Measurements from ENCODE around the gene KLK11. TPM values are rescaled to one million over a fixed set of nuclear protein-coding genes. Genes with fewer than 3 reads are reported as not detected.

KLK11 gene
- total RNA-seq (2022; extraction: Qiagen RNA extraction; ENCODE audit: low read depth), result 0.21 TPM in 1 of 5 replicates, not detected in the others

GRCh38 chr19:51026554-51026831 lies at the start of gene KLK11:
Gene KLK11, minus strand, starts transcription at chr19:51026616. Its CDS starts 985 bp downstream, at chr19:51025631.

GRCh38 chr19:51064534-51065220 lies 38.3 kb upstream of the KLK11 start, which contains the start of gene KLK13:
Gene KLK13, minus strand, starts transcription at chr19:51065092. Its CDS starts 25 bp downstream, at chr19:51065067.

GRCh38 chr19:51034704-51035103 lies 8.3 kb upstream of the KLK11 start, which contains the start of gene KLK12:
Gene KLK12, minus strand, starts transcription at chr19:51035002. Its CDS starts 381 bp downstream, at chr19:51034621.

GRCh38 chr19:51019544-51019925 lies 6.9 kb downstream of the KLK11 start, which contains the start of gene KLK10:
Gene KLK10, minus strand, starts transcription at chr19:51019709. Its CDS starts 579 bp downstream, at chr19:51019130.

GRCh38 chr19:51001515-51001914 lies 24.9 kb downstream of the KLK11 start, which contains the start of gene KLK8:
Gene KLK8, minus strand, starts transcription at chr19:51001604. Its CDS starts 437 bp downstream, at chr19:51001167.

GRCh38 chr19:50983625-50984292 lies 42.7 kb downstream of the KLK11 start, which contains the start of gene KLK7:
Gene KLK7, minus strand, starts transcription at chr19:50983917. Its CDS starts 1,518 bp downstream, at chr19:50982399.

Other genes starting within 250 kb of the KLK11 start
- gene ACP4, start 236.2 kb downstream of the KLK11 start, total RNA-seq (2022; extraction: Qiagen RNA extraction; ENCODE audit: low read depth), result not detected in 5 replicates
- 0.15 TPM in 1 of 5 replicates, not detected in the others for gene KLK1, start 202.8 kb downstream of the KLK11 start, total RNA-seq (2022; extraction: Qiagen RNA extraction; ENCODE audit: low read depth)
- gene KLK15, start 193.0 kb downstream of the KLK11 start, total RNA-seq (2022; extraction: Qiagen RNA extraction; ENCODE audit: low read depth), result not detected in 5 replicates
- not detected in 5 replicates for gene KLK3, start 171.7 kb downstream of the KLK11 start, total RNA-seq (2022; extraction: Qiagen RNA extraction; ENCODE audit: low read depth)
- gene KLK2, start 153.2 kb downstream of the KLK11 start, total RNA-seq (2022; extraction: Qiagen RNA extraction; ENCODE audit: low read depth), result 0.27 TPM in 1 of 5 replicates, not detected in the others
- gene KLK4, start 115.2 kb downstream of the KLK11 start, total RNA-seq (2022; extraction: Qiagen RNA extraction; ENCODE audit: low read depth), result 0.41 TPM in 1 of 5 replicates, not detected in the others
- gene KLK5, start 73.6 kb downstream of the KLK11 start, total RNA-seq (2022; extraction: Qiagen RNA extraction; ENCODE audit: low read depth), result not detected in 5 replicates
- 0.22 to 1.1 TPM (median 0.66 TPM) in 5 replicates for gene KLK6, start 57.0 kb downstream of the KLK11 start, total RNA-seq (2022; extraction: Qiagen RNA extraction; ENCODE audit: low read depth)
- not detected in 5 replicates for gene KLK7, start 42.7 kb downstream of the KLK11 start, total RNA-seq (2022; extraction: Qiagen RNA extraction; ENCODE audit: low read depth)
- gene KLK8, start 25.0 kb downstream of the KLK11 start, total RNA-seq (2022; extraction: Qiagen RNA extraction; ENCODE audit: low read depth), result not detected in 5 replicates
- gene KLK10, start 6.9 kb downstream of the KLK11 start, total RNA-seq (2022; extraction: Qiagen RNA extraction; ENCODE audit: low read depth), result 0.20 to 0.60 TPM (median 0.50 TPM) in 4 of 5 replicates, not detected in the other
- not detected in 5 replicates for gene KLK12, start 8.4 kb upstream of the KLK11 start, total RNA-seq (2022; extraction: Qiagen RNA extraction; ENCODE audit: low read depth)
- gene KLK13, start 38.5 kb upstream of the KLK11 start, total RNA-seq (2022; extraction: Qiagen RNA extraction; ENCODE audit: low read depth), result 0.31 to 0.38 TPM in 2 of 5 replicates, not detected in the others
- gene KLK14, start 56.3 kb upstream of the KLK11 start, total RNA-seq (2022; extraction: Qiagen RNA extraction; ENCODE audit: low read depth), result 0.20 to 0.68 TPM (median 0.28 TPM) in 5 replicates
- 2.8 to 19.3 TPM (median 16.8 TPM) in 5 replicates for gene CTU1, start 81.8 kb upstream of the KLK11 start, total RNA-seq (2022; extraction: Qiagen RNA extraction; ENCODE audit: low read depth)
- gene SIGLEC9, start 98.3 kb upstream of the KLK11 start, total RNA-seq (2022; extraction: Qiagen RNA extraction; ENCODE audit: low read depth), result not detected in 5 replicates
- gene SIGLEC7, start 115.7 kb upstream of the KLK11 start, total RNA-seq (2022; extraction: Qiagen RNA extraction; ENCODE audit: low read depth), result not detected in 5 replicates
- gene CD33, start 198.5 kb upstream of the KLK11 start, total RNA-seq (2022; extraction: Qiagen RNA extraction; ENCODE audit: low read depth), result 0.13 to 0.27 TPM in 2 of 5 replicates, not detected in the others
- not detected in 5 replicates for gene SIGLECL1, start 224.5 kb upstream of the KLK11 start, total RNA-seq (2022; extraction: Qiagen RNA extraction; ENCODE audit: low read depth)